A549 (cell line): ENCODE measurements around the gene VCL. TPM values are rescaled to one million over a fixed set of nuclear protein-coding genes. Genes with fewer than 3 reads are reported as not detected.
A peak's percentile ranks its signal among the peaks of the same experiment; 100 is the strongest.

Experiments used
- BCL3 ChIP-seq: fragments of >200 bp; sonication (Bioruptor Twin); formaldehyde crosslinking; IDR thresholded peaks from 3 replicates; pipeline ENCODE4 v1.6.1; 2016
- BHLHE40 ChIP-seq: IDR thresholded peaks from 2 replicates; pipeline ENCODE4 v1.6.1; 2012; ENCODE audit warnings: low read depth, low read length, inconsistent platforms
- CBX8 ChIP-seq: fragments of 200-600 bp; sonication (generic); IDR thresholded peaks from 2 replicates; pipeline ENCODE4 v1.6.1; 2016
- CHD4 ChIP-seq: fragments of 200-600 bp; sonication (generic); IDR thresholded peaks from 2 replicates; pipeline ENCODE4 v1.6.1; 2016; ENCODE audit warnings: antibody characterized with exemption, mild to moderate bottlenecking, borderline replicate concordance
- E2F6 ChIP-seq: IDR thresholded peaks from 2 replicates; pipeline ENCODE4 v1.6.1; 2012; ENCODE audit warnings: low read depth, borderline replicate concordance
- EHF ChIP-seq: fragments of 250-450 bp; sonication (Bioruptor Pico); IDR thresholded peaks from 2 replicates; pipeline ENCODE4 v1.5.0; 2020; ENCODE audit warnings: mild to moderate bottlenecking
- EHMT2 ChIP-seq: fragments of 200-600 bp; sonication (generic); IDR thresholded peaks from 2 replicates; pipeline ENCODE4 v1.6.1; 2016; ENCODE audit warnings: antibody characterized with exemption, low read depth, mild to moderate bottlenecking, moderate library complexity
- EP300 ChIP-seq, 2 experiments: fragments of >200 bp; sonication (Bioruptor Twin); formaldehyde crosslinking; IDR thresholded peaks; 2 replicates in 1 of 2; 3 replicates in 1 of 2; pipeline ENCODE4 v1.6.1; 2016 to 2017
- ESRRA ChIP-seq: fragments of 150-350 bp; IDR thresholded peaks from 2 replicates; pipeline ENCODE4 v1.6.1; 2014; ENCODE audit warnings: mild to moderate bottlenecking, low read length, borderline replicate concordance
- FOSB ChIP-seq: fragments of 250-450 bp; sonication (Bioruptor Pico); IDR thresholded peaks from 2 replicates; pipeline ENCODE4 v1.5.0; 2020; ENCODE audit warnings: mild to moderate bottlenecking, moderate library complexity
- FOXS1 ChIP-seq: fragments of 250-450 bp; sonication (Bioruptor Pico); IDR thresholded peaks from 2 replicates; pipeline ENCODE4 v1.5.0; 2020; ENCODE audit warnings: mild to moderate bottlenecking, moderate library complexity
- GATA3 ChIP-seq: IDR thresholded peaks from 2 replicates; pipeline ENCODE4 v1.6.1; 2012; ENCODE audit warnings: borderline replicate concordance
- HEYL ChIP-seq: fragments of 250-450 bp; sonication (Bioruptor Pico); IDR thresholded peaks from 2 replicates; pipeline ENCODE4 v1.8.0; 2021; ENCODE audit warnings: mild to moderate bottlenecking, moderate library complexity
- HOXA7 ChIP-seq: fragments of 250-450 bp; sonication (Bioruptor Pico); IDR thresholded peaks from 2 replicates; pipeline ENCODE4 v1.5.0; 2020; ENCODE audit warnings: mild to moderate bottlenecking, moderate library complexity
- HOXB13 ChIP-seq: fragments of 250-450 bp; sonication (Bioruptor Pico); IDR thresholded peaks from 2 replicates; pipeline ENCODE4 v1.5.0; 2020; ENCODE audit warnings: low read depth, mild to moderate bottlenecking, moderate library complexity
- HOXB5 ChIP-seq: fragments of 250-450 bp; sonication (Bioruptor Pico); IDR thresholded peaks from 2 replicates; pipeline ENCODE4 v1.5.0; 2020; ENCODE audit warnings: mild to moderate bottlenecking, moderate library complexity
- JUNB ChIP-seq: fragments of >200 bp; sonication (Bioruptor Twin); formaldehyde crosslinking; IDR thresholded peaks from 2 replicates; pipeline ENCODE4 v1.6.1; 2016
- KDM5A ChIP-seq: fragments of 200-600 bp; sonication (generic); IDR thresholded peaks from 2 replicates; pipeline ENCODE4 v1.6.1; 2016; ENCODE audit warnings: antibody characterized with exemption, mild to moderate bottlenecking
- MAFK ChIP-seq: fragments of 450-650 bp; IDR thresholded peaks from 2 replicates; pipeline ENCODE4 v1.6.1; 2014; ENCODE audit not compliant: partially characterized antibody
- MAZ ChIP-seq: fragments of 150-350 bp; IDR thresholded peaks from 2 replicates; pipeline ENCODE4 v1.6.1; 2014; ENCODE audit warnings: antibody characterized with exemption, low read depth, low read length, borderline replicate concordance
- MYC ChIP-seq: IDR thresholded peaks from 2 replicates; pipeline ENCODE4 v1.6.1; 2012; ENCODE audit warnings: mild to moderate bottlenecking, inconsistent platforms, low read length, improper control_type of control experiment, borderline replicate concordance
- NR3C1 ChIP-seq: fragments of >200 bp; sonication (Bioruptor Twin); formaldehyde crosslinking; IDR thresholded peaks from 3 replicates; pipeline ENCODE4 v1.6.1; 2017
- PHF8 ChIP-seq: fragments of 200-600 bp; sonication (generic); IDR thresholded peaks from 2 replicates; pipeline ENCODE4 v1.6.1; 2016; ENCODE audit warnings: low read depth, mild to moderate bottlenecking, antibody characterized with exemption, moderate library complexity, borderline replicate concordance
- RFX5 ChIP-seq: fragments of 450-650 bp; IDR thresholded peaks from 2 replicates; pipeline ENCODE4 v1.7.1; 2014; ENCODE audit warnings: antibody characterized with exemption, mild to moderate bottlenecking, moderate library complexity
- SMC3 ChIP-seq: fragments of >200 bp; sonication (Bioruptor Twin); formaldehyde crosslinking; IDR thresholded peaks from 3 replicates; pipeline ENCODE4 v1.6.1; 2018; ENCODE audit warnings: inconsistent platforms
- SREBF2 ChIP-seq: fragments of 450-650 bp; IDR thresholded peaks from 2 replicates; pipeline ENCODE4 v1.6.1; 2014; ENCODE audit warnings: mild to moderate bottlenecking, moderate library complexity
- TFCP2L1 ChIP-seq: fragments of 250-450 bp; sonication (Bioruptor Pico); IDR thresholded peaks from 2 replicates; pipeline ENCODE4 v1.5.0; 2021; ENCODE audit warnings: mild to moderate bottlenecking
- TP53 ChIP-seq: fragments of 250-450 bp; sonication (Bioruptor Pico); IDR thresholded peaks from 2 replicates; pipeline ENCODE4 v1.5.0; 2021; ENCODE audit warnings: mild to moderate bottlenecking, moderate library complexity
- ZFP36 ChIP-seq: fragments of 450-650 bp; IDR thresholded peaks from 2 replicates; pipeline ENCODE4 v1.6.1; 2014; ENCODE audit warnings: borderline replicate concordance; ENCODE audit not compliant: partially characterized antibody
- polyA plus RNA-seq, 4 experiments: library from polyadenylated mRNA; depleted of rRNA in 3 of 4; stranded (reverse); fragments of >200 nt; fragmentation: RNase III in 1 of 4; extraction: RNeasy Plus Mini Kit Qiagen cat#74134 plus additional on column Dnase treatment in 1 of 4; gene quantifications; 2 replicates in 3 of 4; 3 replicates in 1 of 4; pipeline ENCODE4 v1.2.3, GENCODE V29; 2011 to 2017
- TF ChIP-seq, protein P1 (sequence below): fragments of 200-600 bp; sonication (generic); IDR thresholded peaks from 2 replicates; pipeline ENCODE4 v1.6.1; 2016; ENCODE audit warnings: antibody characterized with exemption, mild to moderate bottlenecking, moderate library complexity
- TF ChIP-seq, protein P2 (sequence below): fragments of 250-450 bp; sonication (Bioruptor Pico); IDR thresholded peaks from 2 replicates; pipeline ENCODE4 v1.5.0; 2021; ENCODE audit warnings: mild to moderate bottlenecking, moderate library complexity, borderline replicate concordance
- TF ChIP-seq, protein P3 (sequence below): fragments of 150-350 bp; IDR thresholded peaks from 2 replicates; pipeline ENCODE4 v1.6.1; 2014; ENCODE audit warnings: low read depth, mild to moderate bottlenecking, low read length
- TF ChIP-seq, protein P4 (sequence below): fragments of >200 bp; sonication (Bioruptor Twin); formaldehyde crosslinking; IDR thresholded peaks from 2 replicates; pipeline ENCODE4 v1.6.1; 2016
- TF ChIP-seq, protein P5 (sequence below): IDR thresholded peaks from 2 replicates; pipeline ENCODE4 v1.6.1; 2012

Gene VCL
- polyA plus RNA-seq, 2 of the 4 experiments (the other 2 are of a cell fraction), result 101 to 112 TPM

DNA sequence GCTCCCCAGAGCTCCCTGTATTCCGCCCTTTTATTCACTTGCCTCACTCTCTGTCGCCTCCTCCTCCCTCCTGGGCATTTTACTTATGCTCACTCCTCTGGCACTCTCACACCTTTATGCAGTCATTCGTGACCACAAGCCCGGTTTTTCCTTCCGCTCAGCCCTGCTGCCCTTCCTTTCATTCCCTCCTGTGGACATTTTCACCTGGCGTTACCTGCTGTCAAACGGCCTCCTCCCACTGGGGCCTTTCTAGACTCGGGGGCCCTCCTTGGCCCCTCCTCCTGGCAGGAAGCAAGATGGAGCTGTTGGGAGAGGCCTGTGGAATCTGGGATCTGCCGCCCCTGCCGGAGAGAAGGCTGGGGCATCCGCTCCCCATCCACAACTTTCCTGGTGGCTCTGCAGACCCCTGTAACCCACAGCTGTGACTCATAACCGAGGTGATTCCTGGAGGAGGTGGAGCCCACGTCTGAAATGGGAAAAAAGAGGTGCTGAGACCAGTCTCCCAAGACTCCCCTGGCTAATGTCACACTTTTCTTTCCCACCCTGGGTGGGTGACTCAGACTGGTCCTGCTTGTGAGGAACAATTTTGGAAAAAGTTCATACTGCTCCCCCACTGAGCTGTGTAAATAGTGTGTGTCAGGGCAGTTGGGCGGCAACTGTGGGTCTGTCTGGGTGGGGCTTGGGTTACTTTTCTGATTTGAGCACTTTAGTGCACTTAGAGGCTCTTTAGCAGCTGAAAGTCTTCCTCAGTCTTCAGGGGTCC lies 1.2 kb downstream of the VCL start (continued):
- TF ChIP-seq, protein P1, sequence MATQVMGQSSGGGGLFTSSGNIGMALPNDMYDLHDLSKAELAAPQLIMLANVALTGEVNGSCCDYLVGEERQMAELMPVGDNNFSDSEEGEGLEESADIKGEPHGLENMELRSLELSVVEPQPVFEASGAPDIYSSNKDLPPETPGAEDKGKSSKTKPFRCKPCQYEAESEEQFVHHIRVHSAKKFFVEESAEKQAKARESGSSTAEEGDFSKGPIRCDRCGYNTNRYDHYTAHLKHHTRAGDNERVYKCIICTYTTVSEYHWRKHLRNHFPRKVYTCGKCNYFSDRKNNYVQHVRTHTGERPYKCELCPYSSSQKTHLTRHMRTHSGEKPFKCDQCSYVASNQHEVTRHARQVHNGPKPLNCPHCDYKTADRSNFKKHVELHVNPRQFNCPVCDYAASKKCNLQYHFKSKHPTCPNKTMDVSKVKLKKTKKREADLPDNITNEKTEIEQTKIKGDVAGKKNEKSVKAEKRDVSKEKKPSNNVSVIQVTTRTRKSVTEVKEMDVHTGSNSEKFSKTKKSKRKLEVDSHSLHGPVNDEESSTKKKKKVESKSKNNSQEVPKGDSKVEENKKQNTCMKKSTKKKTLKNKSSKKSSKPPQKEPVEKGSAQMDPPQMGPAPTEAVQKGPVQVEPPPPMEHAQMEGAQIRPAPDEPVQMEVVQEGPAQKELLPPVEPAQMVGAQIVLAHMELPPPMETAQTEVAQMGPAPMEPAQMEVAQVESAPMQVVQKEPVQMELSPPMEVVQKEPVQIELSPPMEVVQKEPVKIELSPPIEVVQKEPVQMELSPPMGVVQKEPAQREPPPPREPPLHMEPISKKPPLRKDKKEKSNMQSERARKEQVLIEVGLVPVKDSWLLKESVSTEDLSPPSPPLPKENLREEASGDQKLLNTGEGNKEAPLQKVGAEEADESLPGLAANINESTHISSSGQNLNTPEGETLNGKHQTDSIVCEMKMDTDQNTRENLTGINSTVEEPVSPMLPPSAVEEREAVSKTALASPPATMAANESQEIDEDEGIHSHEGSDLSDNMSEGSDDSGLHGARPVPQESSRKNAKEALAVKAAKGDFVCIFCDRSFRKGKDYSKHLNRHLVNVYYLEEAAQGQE, result no peak
- TF ChIP-seq E2F6, result no peak
- no peak for TF ChIP-seq ESRRA
- TF ChIP-seq HOXA7 (CRISPR knock-in tag), result no peak
- no peak for TF ChIP-seq FOXS1
- no peak for TF ChIP-seq NR3C1
- TF ChIP-seq EP300 (IDR thresholded peaks at IDR 0.05), result no peak
- no peak for TF ChIP-seq MAFK
- TF ChIP-seq FOSB, result no peak
- TF ChIP-seq HOXB13 (CRISPR knock-in tag), result no peak
- TF ChIP-seq RFX5, result no peak
- TF ChIP-seq, protein P2, sequence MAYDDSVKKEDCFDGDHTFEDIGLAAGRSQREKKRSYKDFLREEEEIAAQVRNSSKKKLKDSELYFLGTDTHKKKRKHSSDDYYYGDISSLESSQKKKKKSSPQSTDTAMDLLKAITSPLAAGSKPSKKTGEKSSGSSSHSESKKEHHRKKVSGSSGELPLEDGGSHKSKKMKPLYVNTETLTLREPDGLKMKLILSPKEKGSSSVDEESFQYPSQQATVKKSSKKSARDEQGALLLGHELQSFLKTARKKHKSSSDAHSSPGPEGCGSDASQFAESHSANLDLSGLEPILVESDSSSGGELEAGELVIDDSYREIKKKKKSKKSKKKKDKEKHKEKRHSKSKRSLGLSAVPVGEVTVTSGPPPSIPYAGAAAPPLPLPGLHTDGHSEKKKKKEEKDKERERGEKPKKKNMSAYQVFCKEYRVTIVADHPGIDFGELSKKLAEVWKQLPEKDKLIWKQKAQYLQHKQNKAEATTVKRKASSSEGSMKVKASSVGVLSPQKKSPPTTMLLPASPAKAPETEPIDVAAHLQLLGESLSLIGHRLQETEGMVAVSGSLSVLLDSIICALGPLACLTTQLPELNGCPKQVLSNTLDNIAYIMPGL (CRISPR knock-in tag), result no peak
- no peak for TF ChIP-seq ZFP36
- TF ChIP-seq, protein P3, sequence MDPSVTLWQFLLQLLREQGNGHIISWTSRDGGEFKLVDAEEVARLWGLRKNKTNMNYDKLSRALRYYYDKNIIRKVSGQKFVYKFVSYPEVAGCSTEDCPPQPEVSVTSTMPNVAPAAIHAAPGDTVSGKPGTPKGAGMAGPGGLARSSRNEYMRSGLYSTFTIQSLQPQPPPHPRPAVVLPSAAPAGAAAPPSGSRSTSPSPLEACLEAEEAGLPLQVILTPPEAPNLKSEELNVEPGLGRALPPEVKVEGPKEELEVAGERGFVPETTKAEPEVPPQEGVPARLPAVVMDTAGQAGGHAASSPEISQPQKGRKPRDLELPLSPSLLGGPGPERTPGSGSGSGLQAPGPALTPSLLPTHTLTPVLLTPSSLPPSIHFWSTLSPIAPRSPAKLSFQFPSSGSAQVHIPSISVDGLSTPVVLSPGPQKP, result no peak
- no peak for TF ChIP-seq EHF (CRISPR knock-in tag)
- TF ChIP-seq PHF8, result no peak
- no peak for TF ChIP-seq TFCP2L1 (CRISPR knock-in tag)
- no peak for TF ChIP-seq HEYL
- peak; percentile 25; the same call in 1 of the 2 replicates for TF ChIP-seq JUNB
- TF ChIP-seq, protein P4, sequence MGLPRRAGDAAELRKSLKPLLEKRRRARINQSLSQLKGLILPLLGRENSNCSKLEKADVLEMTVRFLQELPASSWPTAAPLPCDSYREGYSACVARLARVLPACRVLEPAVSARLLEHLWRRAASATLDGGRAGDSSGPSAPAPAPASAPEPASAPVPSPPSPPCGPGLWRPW, result no peak
- no peak for TF ChIP-seq SREBF2
- no peak for TF ChIP-seq BHLHE40
- TF ChIP-seq KDM5A, result no peak
- TF ChIP-seq BCL3, result no peak
- no peak for TF ChIP-seq EHMT2
- TF ChIP-seq MAZ, result no peak
- TF ChIP-seq SMC3, result peak; percentile 31; the same call in 2 of the 3 replicates
- TF ChIP-seq TP53 (CRISPR knock-in tag), result no peak
- no peak for TF ChIP-seq GATA3
- TF ChIP-seq, protein P5, sequence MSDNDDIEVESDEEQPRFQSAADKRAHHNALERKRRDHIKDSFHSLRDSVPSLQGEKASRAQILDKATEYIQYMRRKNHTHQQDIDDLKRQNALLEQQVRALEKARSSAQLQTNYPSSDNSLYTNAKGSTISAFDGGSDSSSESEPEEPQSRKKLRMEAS, result no peak; the same call in 1 of the 2 replicates
- TF ChIP-seq CBX8, result no peak
- TF ChIP-seq MYC, result no peak
- no peak for TF ChIP-seq HOXB5 (CRISPR knock-in tag)
- no peak for TF ChIP-seq CHD4
